Suprapubic skin (tissue), 4 donors: ENCODE measurements around the gene SYDE1.

Source experiments
- POLR2A ChIP-seq, 2 donors: fragments of 450-650 bp; IDR thresholded peaks; one replicate each; pipeline ENCODE4 v1.6.1; 2017; ENCODE audit warnings: antibody characterized with exemption in 2 of 2, mild to moderate bottlenecking in 2 of 2, moderate library complexity in 2 of 2
- POLR2AphosphoS5 ChIP-seq, 3 donors: sonication (generic); formaldehyde crosslinking; IDR thresholded peaks; one replicate each; pipeline ENCODE4 v1.6.1; 2017; ENCODE audit warnings: antibody characterized with exemption in 3 of 3
- TF ChIP-seq, protein P1 (sequence below), 2 donors: fragments of 200-600 bp in 1 of 2; fragments of 450-650 bp in 1 of 2; sonication (generic) in 1 of 2; IDR thresholded peaks; one replicate each; pipeline ENCODE4 v1.5.1; 2016 to 2019; ENCODE audit warnings: antibody characterized with exemption in 2 of 2, mild to moderate bottlenecking in 1 of 2, moderate library complexity in 1 of 2

DNA sequence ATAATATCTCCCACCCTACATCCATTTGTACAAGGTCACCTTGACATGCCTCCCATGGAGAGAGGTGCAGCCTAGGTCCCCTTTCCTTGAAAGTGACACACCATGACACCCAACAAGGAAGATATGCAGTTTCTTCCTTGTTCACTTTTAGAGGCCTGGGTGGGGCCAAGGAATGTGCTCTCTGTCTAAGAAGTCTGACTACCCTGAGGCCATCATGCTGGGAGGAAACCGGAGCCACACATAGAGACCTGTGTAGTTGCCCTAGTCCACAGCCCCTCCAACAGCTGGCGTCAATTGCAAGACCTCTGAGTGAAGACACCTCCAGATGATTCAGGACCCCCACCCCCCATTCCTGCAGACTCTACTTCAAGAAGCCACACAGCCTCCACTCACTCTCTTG lies 11.0 kb downstream of the SYDE1 start:
- TF ChIP-seq, protein P1, sequence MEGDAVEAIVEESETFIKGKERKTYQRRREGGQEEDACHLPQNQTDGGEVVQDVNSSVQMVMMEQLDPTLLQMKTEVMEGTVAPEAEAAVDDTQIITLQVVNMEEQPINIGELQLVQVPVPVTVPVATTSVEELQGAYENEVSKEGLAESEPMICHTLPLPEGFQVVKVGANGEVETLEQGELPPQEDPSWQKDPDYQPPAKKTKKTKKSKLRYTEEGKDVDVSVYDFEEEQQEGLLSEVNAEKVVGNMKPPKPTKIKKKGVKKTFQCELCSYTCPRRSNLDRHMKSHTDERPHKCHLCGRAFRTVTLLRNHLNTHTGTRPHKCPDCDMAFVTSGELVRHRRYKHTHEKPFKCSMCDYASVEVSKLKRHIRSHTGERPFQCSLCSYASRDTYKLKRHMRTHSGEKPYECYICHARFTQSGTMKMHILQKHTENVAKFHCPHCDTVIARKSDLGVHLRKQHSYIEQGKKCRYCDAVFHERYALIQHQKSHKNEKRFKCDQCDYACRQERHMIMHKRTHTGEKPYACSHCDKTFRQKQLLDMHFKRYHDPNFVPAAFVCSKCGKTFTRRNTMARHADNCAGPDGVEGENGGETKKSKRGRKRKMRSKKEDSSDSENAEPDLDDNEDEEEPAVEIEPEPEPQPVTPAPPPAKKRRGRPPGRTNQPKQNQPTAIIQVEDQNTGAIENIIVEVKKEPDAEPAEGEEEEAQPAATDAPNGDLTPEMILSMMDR (IDR thresholded peaks at IDR 0.05): no peak
- no peak for TF ChIP-seq POLR2AphosphoS5 (IDR thresholded peaks at IDR 0.05)
- TF ChIP-seq POLR2A (IDR thresholded peaks at IDR 0.05): no peak
